Occipital lobe (tissue), 2 donors: ENCODE results near the gene SLC30A1. TPM values are rescaled to one million over a fixed set of nuclear protein-coding genes. Genes with fewer than 3 reads are reported as not detected.
"Not testable (repeated sequence)": the region's sequence is repeated elsewhere in the genome, so short reads cannot be mapped to it uniquely, and the experiment has no call there.

Experiments
- DNase-seq: peaks from one replicate; lab custom pipeline; 2025; lab: John Stamatoyannopoulos, UW
- total RNA-seq: library from RNA; depleted of rRNA; stranded (reverse); fragments of >200 nt; gene quantifications from one replicate; pipeline ENCODE4 v1.2.3, GENCODE V29; 2014

Gene SLC30A1
- total RNA-seq, 1 donor from 2014 or later: 21.8 TPM

- DNase-seq: no peak
Observed at GRCh38 chr1:211549092-211549711, 29.8 kb downstream of the SLC30A1 start.

GRCh38 chr1:211548321-211549091 lies 30.5 kb downstream of the SLC30A1 start:
- no peak for DNase-seq

GRCh38 chr1:211547710-211548109 lies 31.3 kb downstream of the SLC30A1 start:
- DNase-seq: no peak

DNA sequence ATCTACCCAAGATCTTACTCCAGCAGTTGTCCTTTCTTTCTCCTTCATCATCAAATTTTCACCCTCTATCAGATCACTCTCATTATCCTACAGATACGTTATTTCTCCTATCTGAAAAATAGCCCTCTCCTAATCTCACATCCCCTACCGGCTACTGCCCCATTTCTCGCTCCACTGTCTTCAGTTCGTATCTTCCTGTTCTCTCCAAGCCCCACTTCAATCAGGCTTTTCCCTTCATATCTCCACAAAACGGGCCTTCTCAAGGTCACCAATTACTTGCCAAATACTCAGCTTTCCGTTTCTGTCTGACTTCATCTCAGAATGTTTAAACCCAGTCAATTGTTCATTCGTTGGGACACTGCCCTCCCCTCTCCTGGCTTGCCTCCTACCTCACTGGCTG lies 32.4 kb downstream of the SLC30A1 start:
- DNase-seq: no peak

- no peak for DNase-seq
Observed at GRCh38 chr1:211543025-211543424, 35.9 kb downstream of the SLC30A1 start.

GRCh38 chr1:211541720-211542477 lies 37.1 kb downstream of the SLC30A1 start:
- no peak for DNase-seq

GRCh38 chr1:211541278-211541677 lies 37.7 kb downstream of the SLC30A1 start:
- no peak for DNase-seq

GRCh38 chr1:211540824-211541223 lies 38.1 kb downstream of the SLC30A1 start:
- not testable (repeated sequence) for DNase-seq

- DNase-seq: no peak
Observed at GRCh38 chr1:211538287-211538686, 40.7 kb downstream of the SLC30A1 start.

GRCh38 chr1:211537253-211537652 lies 41.7 kb downstream of the SLC30A1 start:
- DNase-seq: no peak

- no peak for DNase-seq
Observed at GRCh38 chr1:211536606-211537005, 42.4 kb downstream of the SLC30A1 start.

DNA sequence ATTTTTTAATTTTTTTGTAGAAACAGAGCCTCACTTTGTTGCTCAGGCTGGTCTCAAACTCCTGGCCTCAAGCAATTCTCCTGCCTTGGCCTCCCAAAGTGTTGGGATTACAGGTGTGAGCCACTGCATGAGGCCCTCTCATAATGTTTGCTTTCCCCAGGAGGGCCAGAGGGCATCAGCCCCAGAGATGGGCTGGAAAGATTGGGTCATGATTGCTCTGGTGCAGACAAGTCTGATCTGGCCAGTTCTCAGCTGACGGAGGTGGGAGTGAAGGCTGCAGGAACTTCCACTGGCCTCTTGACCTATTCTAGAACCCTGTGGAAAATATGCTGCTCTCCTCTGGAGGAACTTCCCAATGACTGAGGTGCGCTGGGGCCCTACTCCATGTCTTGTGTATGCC lies 43.6 kb downstream of the SLC30A1 start:
- DNase-seq: no peak

DNA sequence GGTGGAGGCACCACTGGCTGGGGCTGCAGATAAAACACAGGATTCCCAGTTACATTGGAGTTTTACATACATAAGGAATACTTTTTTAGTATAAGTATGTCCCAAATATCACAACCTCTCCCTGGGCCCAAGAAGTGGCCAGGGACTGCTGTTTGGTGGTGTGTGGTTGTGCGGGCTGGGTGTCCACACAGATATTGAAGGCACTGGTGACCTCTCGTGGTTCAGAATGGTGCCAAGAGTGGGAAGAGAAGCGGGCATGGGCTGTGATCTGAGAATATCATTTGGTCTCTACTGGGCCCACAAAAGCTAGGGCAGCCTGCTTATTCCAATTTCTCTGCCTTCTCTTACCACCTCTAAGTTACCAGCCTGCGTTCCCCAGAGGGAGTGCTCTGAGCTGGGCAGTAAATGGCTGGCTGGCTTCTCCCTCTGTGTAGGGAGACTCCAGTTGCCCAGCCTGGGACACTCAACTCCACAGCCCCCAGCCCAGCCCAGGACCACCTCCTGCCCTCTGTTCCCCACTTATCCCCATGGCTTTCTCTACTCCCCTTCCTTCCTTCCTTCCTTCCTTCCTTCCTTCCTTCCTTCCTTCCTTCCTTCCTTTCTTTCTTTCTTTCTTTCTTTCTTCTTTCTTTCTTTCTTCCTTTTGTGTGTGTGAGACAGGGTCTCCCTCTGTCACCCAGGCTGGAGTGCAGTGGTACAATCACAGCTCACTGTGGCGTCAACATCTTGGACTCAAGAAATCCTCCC lies 44.2 kb downstream of the SLC30A1 start:
- no peak for DNase-seq

DNA sequence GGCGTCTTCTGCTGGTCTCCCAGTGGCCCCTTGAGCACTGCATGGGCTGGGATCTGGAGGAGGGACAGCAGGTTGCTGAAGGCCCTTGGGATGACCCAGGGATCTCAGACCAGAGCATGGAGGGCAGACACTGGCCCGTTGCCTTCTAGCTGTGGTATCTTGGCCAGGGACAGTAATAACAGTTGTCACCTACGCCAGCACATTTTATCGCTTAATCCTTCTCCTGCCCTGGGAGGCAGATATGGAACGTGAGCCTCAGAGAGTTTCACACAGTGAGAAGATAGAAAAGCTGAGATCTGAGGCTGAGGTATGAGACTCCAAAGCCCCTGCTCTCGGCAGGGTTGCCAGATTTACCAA lies 46.9 kb downstream of the SLC30A1 start:
- no peak for DNase-seq

DNA sequence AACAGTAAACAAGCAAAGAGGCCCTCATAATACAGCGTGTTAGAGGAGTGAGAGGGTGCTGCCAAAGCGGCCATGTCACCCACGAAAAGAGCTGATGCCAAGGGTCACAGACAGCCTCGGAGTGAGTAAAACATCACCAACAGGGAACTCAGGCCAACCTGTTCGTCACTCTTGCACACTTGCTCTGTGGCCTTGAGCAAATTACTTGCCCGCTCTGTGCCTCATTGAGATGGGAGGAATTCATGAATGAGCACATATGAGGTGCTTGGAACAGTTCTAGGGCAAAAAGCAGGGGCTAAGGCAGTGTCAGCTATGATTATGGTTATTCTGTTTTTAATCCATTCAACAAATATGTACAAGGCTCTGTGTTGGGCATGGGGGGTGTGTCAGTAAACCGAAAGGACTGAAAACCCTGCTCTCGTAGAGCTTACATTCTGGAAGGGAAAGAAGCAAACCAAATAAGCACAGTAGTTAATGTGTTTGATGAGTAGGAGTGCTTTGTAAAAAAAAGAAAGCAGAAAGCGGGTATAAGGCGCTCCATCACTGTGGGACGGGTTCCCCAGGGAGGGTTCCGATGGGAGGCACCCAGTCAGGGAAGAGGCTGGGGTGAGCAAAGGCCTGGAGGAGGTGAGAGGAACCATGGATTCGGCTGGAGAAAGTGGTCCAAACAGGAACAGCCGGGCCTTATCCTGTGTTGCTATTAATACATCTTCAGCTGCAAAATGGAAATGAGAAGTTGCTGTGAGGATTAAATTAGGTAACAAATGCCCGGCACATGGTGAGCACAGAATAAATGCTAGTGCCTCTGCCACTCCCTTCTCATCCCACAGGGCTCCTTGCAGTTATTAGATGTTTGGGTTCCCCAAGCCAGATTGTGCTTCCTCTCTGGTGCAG lies 47.5 kb downstream of the SLC30A1 start:
- peak; percentile 4 for DNase-seq

DNA sequence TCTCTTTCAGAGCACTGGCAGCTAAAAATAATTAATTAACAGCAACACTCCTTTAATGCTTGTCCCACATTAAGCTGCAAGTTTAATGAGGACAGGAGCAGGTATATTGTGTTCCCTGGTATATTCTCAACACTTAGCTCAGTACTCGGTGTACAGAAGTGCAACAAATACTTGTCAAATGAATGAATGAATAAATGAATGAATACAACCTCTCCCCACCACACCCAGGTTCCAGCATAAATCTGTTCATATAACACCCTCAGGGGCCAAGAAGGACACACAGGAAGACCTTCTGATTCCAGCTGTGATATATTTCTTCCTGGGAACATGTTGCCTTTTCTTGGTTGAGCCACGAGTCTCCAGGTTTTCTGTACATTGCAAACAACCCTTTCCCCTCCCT lies 48.9 kb downstream of the SLC30A1 start:
- DNase-seq: no peak

DNA sequence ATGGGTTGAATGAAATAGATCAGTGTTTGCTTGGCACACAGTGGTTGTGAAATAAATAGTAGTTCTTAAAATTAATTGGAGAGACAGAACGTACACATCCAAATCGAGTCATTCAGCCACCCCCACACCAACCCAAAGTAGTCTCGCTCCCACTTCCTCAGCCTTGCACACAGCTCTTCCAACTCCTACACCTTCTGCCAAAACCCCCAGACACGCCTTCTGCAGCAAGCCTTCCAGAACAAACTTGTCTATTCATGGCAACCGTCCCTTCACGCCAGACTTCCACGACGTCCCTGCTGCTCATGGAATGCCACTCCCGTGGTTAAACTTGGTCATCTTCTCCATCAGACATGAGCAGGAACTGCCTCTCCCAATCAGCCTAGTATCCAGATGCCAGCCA lies 49.5 kb downstream of the SLC30A1 start:
- DNase-seq: peak; percentile 70

- no peak for DNase-seq
Observed at GRCh38 chr1:211529011-211529410, 50.0 kb downstream of the SLC30A1 start.

- no peak for DNase-seq
Observed at GRCh38 chr1:211527888-211528287, 51.1 kb downstream of the SLC30A1 start.

GRCh38 chr1:211527006-211527405 lies 52.0 kb downstream of the SLC30A1 start:
- no peak for DNase-seq

DNA sequence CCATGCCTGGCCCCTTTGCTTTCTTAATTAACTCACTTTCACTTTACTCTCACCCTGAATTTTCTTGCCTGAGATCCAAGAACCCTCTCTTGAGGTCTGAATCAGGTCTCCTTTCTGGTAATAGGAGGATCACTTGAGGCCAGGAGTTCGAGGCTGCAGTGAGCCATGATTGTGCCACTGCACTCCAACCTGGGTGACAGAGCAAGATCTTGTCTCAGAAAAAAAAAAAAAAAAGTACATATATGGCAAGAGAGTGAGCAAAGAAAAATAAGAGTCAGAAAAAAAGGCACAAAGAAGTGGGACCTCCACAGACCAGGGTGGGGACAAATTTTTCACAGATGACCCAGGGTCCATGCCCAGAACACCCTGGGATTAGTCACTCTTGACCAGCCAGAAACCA lies 52.9 kb downstream of the SLC30A1 start:
- no peak for DNase-seq
